SU-DHL-6 (cell line): ENCODE results near the gene ZBED2.

Source experiments
- H2AFZ ChIP-seq: fragments of 200-600 bp; sonication (generic); 2 replicates; pipeline ENCODE4 v1.6.1; 2014; ENCODE audit warnings: low read depth, mild to moderate bottlenecking, moderate library complexity, mixed read lengths, antibody characterized with exemption, low read length; ENCODE audit not compliant: severe bottlenecking
- H3F3A ChIP-seq: fragments of 200-600 bp; shearing (Covaris generic); 2 replicates; pipeline ENCODE4 v1.6.0; 2016; ENCODE audit warnings: antibody characterized with exemption, mild to moderate bottlenecking; ENCODE audit not compliant: insufficient read depth
- H3K27ac ChIP-seq: fragments of 200-600 bp; sonication (generic); 2 replicates; pipeline ENCODE4 v1.5.1; 2016; ENCODE audit warnings: low read depth, mild to moderate bottlenecking, low read length, moderate library complexity, mixed read lengths
- H3K27me3 ChIP-seq: fragments of 200-600 bp; sonication (generic), shearing (Covaris generic); 2 replicates; pipeline ENCODE4 v1.6.0; 2014; ENCODE audit warnings: mild to moderate bottlenecking, low read length
- H3K36me3 ChIP-seq: fragments of 200-600 bp; sonication (generic); 2 replicates; pipeline ENCODE4 v1.6.1; 2014; ENCODE audit warnings: mild to moderate bottlenecking, low read length, mixed read lengths
- H3K4me2 ChIP-seq: fragments of 300-600, 200-600 bp; shearing (Covaris generic), sonication (generic); 2 replicates; pipeline ENCODE4 v1.6.0; 2014; ENCODE audit warnings: low read length, low read depth, mild to moderate bottlenecking; ENCODE audit not compliant: poor library complexity, severe bottlenecking
- H3K4me3 ChIP-seq: fragments of 200-600 bp; sonication (generic); 2 replicates; pipeline ENCODE4 v1.5.1; 2014; ENCODE audit warnings: antibody characterized with exemption, low read length, mild to moderate bottlenecking, mixed read lengths; ENCODE audit not compliant: insufficient read depth, poor library complexity, severe bottlenecking
- H3K79me2 ChIP-seq: fragments of 200-600 bp; sonication (generic); 2 replicates; pipeline ENCODE4 v1.6.1; 2014; ENCODE audit warnings: mild to moderate bottlenecking, low read length, moderate library complexity; ENCODE audit not compliant: insufficient read depth
- H3K9ac ChIP-seq: fragments of 200-600 bp; sonication (generic); 2 replicates; pipeline ENCODE4 v1.7.0; 2014; ENCODE audit warnings: mild to moderate bottlenecking, low read length
- H3K9me2 ChIP-seq: fragments of 200-600 bp; sonication (generic); replicated peaks from 2 replicates; pipeline ENCODE4 v1.6.1; 2014; ENCODE audit warnings: low read length; ENCODE audit not compliant: insufficient read depth
- H3K9me3 ChIP-seq: fragments of 200-600 bp; sonication (generic); 2 replicates; pipeline ENCODE4 v1.6.1; 2014; ENCODE audit warnings: low read length, mixed read lengths; ENCODE audit not compliant: insufficient read depth
- H4K20me1 ChIP-seq: fragments of 200-600 bp; sonication (generic); 2 replicates; pipeline ENCODE4 v1.6.1; 2014; ENCODE audit warnings: low read depth, mild to moderate bottlenecking, antibody characterized with exemption, low read length, moderate library complexity, mixed read lengths
- CTCF ChIP-seq: fragments of 200-600 bp; sonication (generic); IDR thresholded peaks from one replicate; pipeline ENCODE4 v1.5.1; 2017; ENCODE audit warnings: antibody characterized with exemption, mild to moderate bottlenecking, low read length, moderate library complexity; ENCODE audit not compliant: insufficient read depth, poor library complexity, severe bottlenecking
- EZH2phosphoT487 ChIP-seq: fragments of 200-600 bp; sonication (generic), shearing (Covaris generic); conservative IDR thresholded peaks from 2 replicates; pipeline ENCODE4 v1.6.1; 2018; ENCODE audit warnings: mild to moderate bottlenecking, antibody characterized with exemption, low read length, moderate library complexity, mixed read lengths

The ZBED2 gene

GRCh38 chr3:111598552-111598951 is 3.4 kb upstream of the ZBED2 start:
- TF ChIP-seq CTCF = no peak
- no peak for TF ChIP-seq EZH2phosphoT487
- Histone ChIP-seq H3K36me3 (no peaks in the 10 kb centered on the region), H3K4me2 (no peak overlapping the region)

GRCh38 chr3:111598139-111598538 is 3.0 kb upstream of the ZBED2 start:
- Histone ChIP-seq H3K9me3 (no peaks in the 10 kb centered on the region), H3K4me2 (no peak overlapping the region), H3K79me2 (no peaks in the 10 kb centered on the region), H3F3A (no peaks in the 10 kb centered on the region), H4K20me1 (no peaks in the 10 kb centered on the region), H3K27ac (no peak overlapping the region), H3K9ac (no peak overlapping the region), H2AFZ (no peak overlapping the region), H3K36me3 (no peaks in the 10 kb centered on the region), H3K27me3 (no peaks in the 10 kb centered on the region), H3K9me2 (no peaks in the 10 kb centered on the region), H3K4me3 (no peak overlapping the region)
- no peak for TF ChIP-seq CTCF
- no peak for TF ChIP-seq EZH2phosphoT487

More at GRCh38 chr3:111598552-111598951, 3.4 kb upstream of the ZBED2 start:
- no peaks in the 10 kb centered on the region for H3K27me3 ChIP-seq
- no peak overlapping the region for H3K4me3 ChIP-seq
- no peaks in the 10 kb centered on the region for H3F3A ChIP-seq
- H3K27ac ChIP-seq = no peak overlapping the region
- no peak overlapping the region for H3K9ac ChIP-seq
- H3K9me3 ChIP-seq = no peaks in the 10 kb centered on the region
- H3K9me2 ChIP-seq = no peaks in the 10 kb centered on the region
- no peaks in the 10 kb centered on the region for H4K20me1 ChIP-seq
- H2AFZ ChIP-seq = no peak overlapping the region
- H3K79me2 ChIP-seq = no peaks in the 10 kb centered on the region

DNA sequence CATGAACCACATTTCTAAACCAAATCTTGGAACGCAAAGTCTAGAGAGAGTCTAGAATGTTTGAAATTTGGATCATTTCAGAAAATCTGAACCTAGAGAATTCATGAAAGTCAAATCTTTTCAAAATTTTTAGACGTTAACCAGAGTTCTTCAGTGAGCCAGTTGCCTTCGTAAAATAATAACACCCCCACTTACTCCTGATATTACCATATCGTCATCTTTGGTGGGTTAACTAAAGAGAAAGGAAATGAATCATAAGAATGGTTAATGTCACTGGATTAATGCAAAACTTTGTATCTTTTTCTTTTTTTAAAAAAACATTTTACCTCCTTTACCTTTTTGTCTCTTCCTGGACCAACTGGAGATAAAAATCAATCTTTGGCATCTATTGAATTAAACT is 1.2 kb upstream of the ZBED2 start:
- no peak for TF ChIP-seq EZH2phosphoT487
- TF ChIP-seq CTCF = no peak
- Histone ChIP-seq H3K79me2 (no peaks in the 10 kb centered on the region), H3F3A (no peaks in the 10 kb centered on the region), H3K36me3 (no peaks in the 10 kb centered on the region), H4K20me1 (no peaks in the 10 kb centered on the region), H2AFZ (no peak overlapping the region), H3K4me2 (no peak overlapping the region), H3K9me2 (no peaks in the 10 kb centered on the region), H3K27ac (no peak overlapping the region), H3K4me3 (no peak overlapping the region), H3K27me3 (no peaks in the 10 kb centered on the region), H3K9ac (no peak overlapping the region), H3K9me3 (no peaks in the 10 kb centered on the region)

- no peak for TF ChIP-seq CTCF
- TF ChIP-seq EZH2phosphoT487 = no peak
- H3K9ac ChIP-seq = no peak overlapping the region
- H3F3A ChIP-seq = no peaks in the 10 kb centered on the region
- H4K20me1 ChIP-seq = no peaks in the 10 kb centered on the region
- H3K36me3 ChIP-seq = no peaks in the 10 kb centered on the region
- no peak overlapping the region for H3K4me2 ChIP-seq
- H2AFZ ChIP-seq = no peak overlapping the region
- no peak overlapping the region for H3K4me3 ChIP-seq
- no peaks in the 10 kb centered on the region for H3K27me3 ChIP-seq
- no peaks in the 10 kb centered on the region for H3K9me3 ChIP-seq
- H3K9me2 ChIP-seq = no peaks in the 10 kb centered on the region
- no peak overlapping the region for H3K27ac ChIP-seq
- no peaks in the 10 kb centered on the region for H3K79me2 ChIP-seq
Measured at GRCh38 chr3:111594781-111595180, 365 bp downstream of the ZBED2 start.
